ENCODE measurements around the gene TUBGCP6.
A peak's percentile ranks its signal among the peaks of the same experiment; 100 is the strongest.

Gene TUBGCP6, protein sequence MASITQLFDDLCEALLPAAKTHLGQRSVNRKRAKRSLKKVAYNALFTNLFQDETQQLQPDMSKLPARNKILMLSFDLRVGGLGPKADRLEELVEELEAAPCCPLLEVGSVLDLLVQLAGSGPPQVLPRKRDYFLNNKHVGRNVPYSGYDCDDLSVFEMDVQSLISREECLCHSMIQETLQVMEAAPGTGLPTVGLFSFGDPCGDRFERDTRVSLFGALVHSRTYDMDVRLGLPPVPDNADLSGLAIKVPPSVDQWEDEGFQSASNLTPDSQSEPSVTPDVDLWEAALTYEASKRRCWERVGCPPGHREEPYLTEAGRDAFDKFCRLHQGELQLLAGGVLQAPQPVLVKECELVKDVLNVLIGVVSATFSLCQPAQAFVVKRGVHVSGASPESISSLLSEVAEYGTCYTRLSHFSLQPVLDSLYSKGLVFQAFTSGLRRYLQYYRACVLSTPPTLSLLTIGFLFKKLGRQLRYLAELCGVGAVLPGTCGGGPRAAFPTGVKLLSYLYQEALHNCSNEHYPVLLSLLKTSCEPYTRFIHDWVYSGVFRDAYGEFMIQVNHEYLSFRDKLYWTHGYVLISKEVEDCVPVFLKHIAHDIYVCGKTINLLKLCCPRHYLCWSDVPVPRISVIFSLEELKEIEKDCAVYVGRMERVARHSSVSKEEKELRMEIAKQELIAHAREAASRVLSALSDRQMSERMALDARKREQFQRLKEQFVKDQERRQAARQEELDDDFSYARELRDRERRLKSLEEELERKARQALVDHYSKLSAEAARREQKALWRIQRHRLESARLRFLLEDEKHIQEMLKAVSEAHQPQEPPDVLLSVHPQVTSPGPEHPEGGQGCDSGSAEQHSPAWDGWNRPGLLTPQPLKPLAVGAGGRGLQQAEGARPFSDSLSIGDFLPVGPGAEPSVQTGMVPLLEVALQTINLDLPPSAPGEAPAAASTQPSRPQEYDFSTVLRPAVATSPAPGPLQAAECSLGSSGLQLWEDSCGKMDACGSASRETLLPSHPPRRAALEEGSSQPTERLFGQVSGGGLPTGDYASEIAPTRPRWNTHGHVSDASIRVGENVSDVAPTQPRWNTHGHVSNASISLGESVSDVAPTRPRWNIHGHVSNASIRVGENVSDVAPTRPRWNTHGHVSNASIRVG (N-terminal part only)

DNA sequence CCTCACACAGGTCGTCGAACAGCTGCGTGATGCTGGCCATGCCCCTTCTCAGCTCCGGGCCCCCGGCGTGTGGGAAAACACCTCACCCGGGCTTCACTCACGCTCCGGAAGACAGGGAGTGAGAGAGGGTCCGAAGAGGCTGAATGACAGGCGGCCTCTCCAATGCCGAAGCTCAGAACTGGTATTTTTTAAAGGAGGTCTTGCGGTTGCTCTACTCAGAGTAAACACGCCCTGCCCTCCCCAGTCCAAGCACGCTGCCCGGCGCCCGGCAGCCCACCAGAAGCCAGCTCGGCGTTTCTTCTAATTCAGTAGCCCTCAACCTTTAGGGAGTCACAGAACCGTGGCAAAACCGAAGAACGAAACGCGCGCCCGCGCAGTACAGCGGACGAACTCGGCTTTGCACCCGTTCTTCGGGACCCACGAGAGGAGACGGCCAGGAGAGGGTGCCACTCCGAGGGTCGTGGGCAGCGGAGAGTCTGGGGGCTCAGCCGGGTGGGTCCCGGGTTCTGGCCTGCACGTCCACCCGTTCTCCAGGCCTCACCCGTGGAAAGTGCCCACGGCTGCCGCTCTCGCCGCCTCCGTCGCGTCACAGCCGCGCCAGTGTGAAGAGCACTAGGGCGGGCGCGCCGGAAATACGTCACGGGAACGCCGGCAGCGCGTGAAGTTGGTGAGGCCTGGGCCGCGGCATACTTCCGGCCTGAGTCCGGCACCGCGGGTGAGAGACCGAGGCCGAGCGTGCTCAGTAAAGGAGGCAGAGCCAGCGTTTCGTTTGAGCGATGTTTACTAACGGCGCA lies at the start of gene TUBGCP6:
Gene TUBGCP6, minus strand, starts transcription at position 604 of the 794 bp plus-strand sequence. Its CDS starts 564 bp downstream, at position 40.
- peak; percentile 79 for ATAC-seq
- peak; percentile 10; the same call in 1 of the 2 replicates for TF ChIP-seq ZC3H10 (CRISPR knock-in tag; IDR thresholded peaks at IDR 0.05)
- TF ChIP-seq ARNTL (CRISPR knock-in tag; IDR thresholded peaks at IDR 0.05; ENCODE audit: borderline replicate concordance, low read depth) = no peak

DNA sequence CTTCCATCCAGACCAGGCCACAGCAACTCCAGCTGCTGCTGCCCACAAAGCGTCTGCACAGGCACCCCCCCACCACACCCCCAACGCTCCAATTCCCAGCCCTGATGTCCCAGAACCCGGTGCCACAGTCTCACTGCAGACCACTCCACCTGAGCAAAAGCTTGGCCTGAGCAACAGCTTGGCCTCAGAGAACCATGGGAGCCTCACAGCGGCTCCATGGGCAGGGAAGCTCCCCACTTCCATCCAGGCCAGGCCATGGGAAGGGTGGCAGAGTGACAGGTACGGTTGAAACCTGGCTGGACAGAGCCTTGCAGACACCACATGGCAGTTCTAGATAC lies 49.5 kb upstream of the TUBGCP6 start:
- ATAC-seq = peak; percentile 5; the same call in 2 of the 3 replicates
- TF ChIP-seq, protein P1, sequence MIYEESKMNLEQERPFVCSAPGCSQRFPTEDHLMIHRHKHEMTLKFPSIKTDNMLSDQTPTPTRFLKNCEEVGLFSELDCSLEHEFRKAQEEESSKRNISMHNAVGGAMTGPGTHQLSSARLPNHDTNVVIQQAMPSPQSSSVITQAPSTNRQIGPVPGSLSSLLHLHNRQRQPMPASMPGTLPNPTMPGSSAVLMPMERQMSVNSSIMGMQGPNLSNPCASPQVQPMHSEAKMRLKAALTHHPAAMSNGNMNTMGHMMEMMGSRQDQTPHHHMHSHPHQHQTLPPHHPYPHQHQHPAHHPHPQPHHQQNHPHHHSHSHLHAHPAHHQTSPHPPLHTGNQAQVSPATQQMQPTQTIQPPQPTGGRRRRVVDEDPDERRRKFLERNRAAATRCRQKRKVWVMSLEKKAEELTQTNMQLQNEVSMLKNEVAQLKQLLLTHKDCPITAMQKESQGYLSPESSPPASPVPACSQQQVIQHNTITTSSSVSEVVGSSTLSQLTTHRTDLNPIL (CRISPR knock-in tag; IDR thresholded peaks at IDR 0.05; ENCODE audit: low read depth) = no peak
- TF ChIP-seq PPARA (CRISPR knock-in tag; IDR thresholded peaks at IDR 0.05; ENCODE audit: borderline replicate concordance) = no peak
- no peak for TF ChIP-seq OSR1 (CRISPR knock-in tag; IDR thresholded peaks at IDR 0.05)
- no peak for TF ChIP-seq BACH2 (CRISPR knock-in tag; IDR thresholded peaks at IDR 0.05; ENCODE audit: borderline replicate concordance)
- TF ChIP-seq, protein P2, sequence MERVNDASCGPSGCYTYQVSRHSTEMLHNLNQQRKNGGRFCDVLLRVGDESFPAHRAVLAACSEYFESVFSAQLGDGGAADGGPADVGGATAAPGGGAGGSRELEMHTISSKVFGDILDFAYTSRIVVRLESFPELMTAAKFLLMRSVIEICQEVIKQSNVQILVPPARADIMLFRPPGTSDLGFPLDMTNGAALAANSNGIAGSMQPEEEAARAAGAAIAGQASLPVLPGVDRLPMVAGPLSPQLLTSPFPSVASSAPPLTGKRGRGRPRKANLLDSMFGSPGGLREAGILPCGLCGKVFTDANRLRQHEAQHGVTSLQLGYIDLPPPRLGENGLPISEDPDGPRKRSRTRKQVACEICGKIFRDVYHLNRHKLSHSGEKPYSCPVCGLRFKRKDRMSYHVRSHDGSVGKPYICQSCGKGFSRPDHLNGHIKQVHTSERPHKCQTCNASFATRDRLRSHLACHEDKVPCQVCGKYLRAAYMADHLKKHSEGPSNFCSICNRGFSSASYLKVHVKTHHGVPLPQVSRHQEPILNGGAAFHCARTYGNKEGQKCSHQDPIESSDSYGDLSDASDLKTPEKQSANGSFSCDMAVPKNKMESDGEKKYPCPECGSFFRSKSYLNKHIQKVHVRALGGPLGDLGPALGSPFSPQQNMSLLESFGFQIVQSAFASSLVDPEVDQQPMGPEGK (CRISPR knock-in tag; IDR thresholded peaks at IDR 0.05; ENCODE audit: borderline replicate concordance) = no peak
- no peak for TF ChIP-seq CSDC2 (CRISPR knock-in tag; IDR thresholded peaks at IDR 0.05)
- no peak for TF ChIP-seq ISL1 (CRISPR knock-in tag; IDR thresholded peaks at IDR 0.05)
- TF ChIP-seq ZNF8 (CRISPR knock-in tag; IDR thresholded peaks at IDR 0.05) = no peak
- no peak for TF ChIP-seq TCF4 (CRISPR knock-in tag; IDR thresholded peaks at IDR 0.05; ENCODE audit: borderline replicate concordance)
- no peak for TF ChIP-seq ZFP3 (CRISPR knock-in tag; IDR thresholded peaks at IDR 0.05)

DNA sequence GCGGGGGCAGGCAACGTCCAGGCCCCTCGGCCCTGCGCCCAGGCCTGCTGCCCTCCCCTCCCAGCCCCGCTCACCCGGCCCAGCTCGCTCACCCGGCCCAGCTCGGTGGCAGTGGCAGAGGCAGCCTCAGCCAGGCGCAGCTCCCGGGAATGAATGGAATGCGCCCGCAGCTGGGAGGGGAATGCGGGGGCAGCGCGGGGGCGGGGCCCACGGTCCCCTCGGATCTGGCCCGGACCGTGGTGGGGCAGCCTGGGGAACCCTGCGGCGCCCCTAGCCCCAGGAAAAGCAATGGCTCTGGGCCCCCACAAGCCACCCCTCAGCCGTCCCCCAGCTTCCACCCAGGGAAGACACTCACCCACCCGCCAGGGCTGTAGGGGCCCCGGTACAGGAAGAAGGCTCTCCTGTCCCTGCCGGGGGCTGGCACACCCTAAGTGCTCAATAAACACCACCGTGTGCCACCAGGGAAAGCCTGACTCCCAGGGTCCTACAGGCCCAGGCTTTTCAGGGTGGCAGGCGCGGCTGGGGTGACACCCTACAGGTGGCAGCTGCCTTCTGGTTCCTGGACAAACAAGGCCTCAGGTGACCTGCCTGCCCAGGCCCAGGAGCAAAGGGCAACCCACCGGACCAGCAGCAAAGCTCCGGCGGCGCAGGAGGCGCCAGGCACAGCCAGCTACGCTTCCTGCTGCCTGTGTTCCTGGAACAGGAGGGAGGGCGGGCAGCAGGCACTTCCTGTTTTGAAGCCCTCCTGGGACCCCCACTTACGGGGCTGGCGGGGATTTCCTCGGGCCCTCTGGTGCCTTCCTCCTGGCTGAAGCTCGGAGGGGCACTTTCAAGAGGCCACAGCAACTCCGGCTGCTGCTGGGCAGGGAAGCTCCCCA lies 48.9 kb upstream of the TUBGCP6 start:
- peak; percentile 92 for ATAC-seq
- TF ChIP-seq OSR1 (CRISPR knock-in tag; IDR thresholded peaks at IDR 0.05) (no peak), ZFP3 (CRISPR knock-in tag; IDR thresholded peaks at IDR 0.05) (no peak), ZNF8 (CRISPR knock-in tag; IDR thresholded peaks at IDR 0.05) (no peak), RARB (CRISPR knock-in tag; IDR thresholded peaks at IDR 0.05) (no peak), ZNF565 (CRISPR knock-in tag; conservative IDR thresholded peaks at IDR 0.05; ENCODE audit: low read depth) (no peak)
- TF ChIP-seq, protein P3, sequence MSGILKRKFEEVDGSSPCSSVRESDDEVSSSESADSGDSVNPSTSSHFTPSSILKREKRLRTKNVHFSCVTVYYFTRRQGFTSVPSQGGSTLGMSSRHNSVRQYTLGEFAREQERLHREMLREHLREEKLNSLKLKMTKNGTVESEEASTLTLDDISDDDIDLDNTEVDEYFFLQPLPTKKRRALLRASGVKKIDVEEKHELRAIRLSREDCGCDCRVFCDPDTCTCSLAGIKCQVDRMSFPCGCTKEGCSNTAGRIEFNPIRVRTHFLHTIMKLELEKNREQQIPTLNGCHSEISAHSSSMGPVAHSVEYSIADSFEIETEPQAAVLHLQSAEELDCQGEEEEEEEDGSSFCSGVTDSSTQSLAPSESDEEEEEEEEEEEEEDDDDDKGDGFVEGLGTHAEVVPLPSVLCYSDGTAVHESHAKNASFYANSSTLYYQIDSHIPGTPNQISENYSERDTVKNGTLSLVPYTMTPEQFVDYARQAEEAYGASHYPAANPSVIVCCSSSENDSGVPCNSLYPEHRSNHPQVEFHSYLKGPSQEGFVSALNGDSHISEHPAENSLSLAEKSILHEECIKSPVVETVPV (CRISPR knock-in tag; IDR thresholded peaks at IDR 0.05) = no peak
- TF ChIP-seq, protein P2 (CRISPR knock-in tag; IDR thresholded peaks at IDR 0.05; ENCODE audit: borderline replicate concordance) = peak; percentile 89; the same call in 1 of the 2 replicates

Data from SK-N-SH treated with all-trans-retinoic acid at 6 μM for 48 hours (cell line).